K562 (cell line): ENCODE data around the gene FSCN2. TPM values are rescaled to one million over a fixed set of nuclear protein-coding genes. Genes with fewer than 3 reads are reported as not detected.

Source experiments
- CHD4 ChIP-seq: fragments of 200-600 bp; sonication (generic); IDR thresholded peaks from 3 replicates; pipeline ENCODE4 v1.6.1; 2012; ENCODE audit warnings: low read depth, mild to moderate bottlenecking, mixed read lengths, low read length, inconsistent platforms; ENCODE audit not compliant: insufficient read depth, insufficient replicate concordance, poor library complexity, severe bottlenecking
- FOS ChIP-seq: IDR thresholded peaks from 3 replicates; pipeline ENCODE4 v1.6.1; 2011; ENCODE audit not compliant: insufficient read length; ENCODE audit errors: extremely low read depth
- MCM2 ChIP-seq: fragments of 450-650 bp; IDR thresholded peaks from 2 replicates; pipeline ENCODE4 v1.6.1; 2017; ENCODE audit warnings: low read depth, mild to moderate bottlenecking
- NR2F6 ChIP-seq: fragments of 450-650 bp; formaldehyde crosslinking; IDR thresholded peaks from 2 replicates; pipeline ENCODE4 v1.4.0; 2020; ENCODE audit warnings: mild to moderate bottlenecking
- PYGO2 ChIP-seq: fragments of 450-650 bp; IDR thresholded peaks from 2 replicates; pipeline ENCODE4 v1.6.1; 2016; ENCODE audit warnings: mild to moderate bottlenecking, missing genetic modification characterization, moderate library complexity, missing compliant biosample characterization
- ZNF551 ChIP-seq: fragments of 250-450 bp; sonication (Bioruptor Pico); IDR thresholded peaks from 2 replicates; pipeline ENCODE4 v1.5.0; 2021; ENCODE audit warnings: mild to moderate bottlenecking, moderate library complexity
- polyA plus RNA-seq, 8 experiments: library from polyadenylated mRNA; depleted of rRNA in 4 of 8; stranded (reverse) in 5 of 8; unstranded in 3 of 8; fragments of >200 nt; fragmentation: Nextera tagmentation in 2 of 8; fragmentation: Illumina TruSeq in 1 of 8; extraction: Ambion mirVana in 2 of 8; extraction: Trizol in 1 of 8; gene quantifications; 2 replicates each; pipeline versions ENCODE4 v1.2.1 to v1.2.3, GENCODE V29; 2011 to 2014; ENCODE audit warnings: inconsistent platforms in 1 of 8, missing spikeins in 1 of 8
- total RNA-seq, 7 experiments: library from RNA; depleted of rRNA in 6 of 7; stranded (reverse); fragments of >200 nt in 6 of 7; fragmentation: Illumina TruSeq in 2 of 7; extraction: Trizol in 2 of 7; gene quantifications; 2 replicates each; pipeline versions ENCODE4 v1.2.1 to v1.2.3, GENCODE V29; 2011 to 2021; ENCODE audit warnings: low replicate concordance in 1 of 7
- TF ChIP-seq, protein P1 (sequence below): fragments of 150-350 bp; conservative IDR thresholded peaks from 2 replicates; pipeline ENCODE4 v1.6.1; 2014; ENCODE audit warnings: low read length
- TF ChIP-seq, protein P2 (sequence below): fragments of 450-650 bp; IDR thresholded peaks from 2 replicates; pipeline ENCODE4 v1.6.1; 2016; ENCODE audit warnings: antibody characterized with exemption

The FSCN2 gene
- total and polyA plus RNA-seq, 9 of the 15 experiments (the other 6 are each of a cell fraction or from before 2014, with no cell fraction given): 0.08 TPM; not detected in 8

DNA sequence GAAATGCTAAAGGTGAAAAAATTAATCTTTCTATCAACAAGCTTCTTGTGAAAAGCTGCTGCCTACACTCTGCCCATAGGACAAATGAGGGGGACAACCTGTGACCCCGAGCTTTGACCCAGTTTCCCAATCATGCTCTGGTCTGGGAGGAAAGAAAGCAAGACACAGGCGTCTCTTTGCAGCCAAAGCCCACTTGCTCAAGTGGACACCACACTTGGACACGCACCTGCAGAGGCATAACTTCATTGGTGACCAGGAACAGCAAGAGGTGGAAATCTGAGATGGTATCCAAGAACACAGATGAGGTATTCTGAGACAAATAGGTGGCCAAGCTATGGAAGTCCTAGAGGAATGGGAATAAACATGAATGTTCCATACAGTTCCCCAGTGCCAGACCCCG is 39.0 kb downstream of the FSCN2 start (continued):
- TF ChIP-seq, protein P1, sequence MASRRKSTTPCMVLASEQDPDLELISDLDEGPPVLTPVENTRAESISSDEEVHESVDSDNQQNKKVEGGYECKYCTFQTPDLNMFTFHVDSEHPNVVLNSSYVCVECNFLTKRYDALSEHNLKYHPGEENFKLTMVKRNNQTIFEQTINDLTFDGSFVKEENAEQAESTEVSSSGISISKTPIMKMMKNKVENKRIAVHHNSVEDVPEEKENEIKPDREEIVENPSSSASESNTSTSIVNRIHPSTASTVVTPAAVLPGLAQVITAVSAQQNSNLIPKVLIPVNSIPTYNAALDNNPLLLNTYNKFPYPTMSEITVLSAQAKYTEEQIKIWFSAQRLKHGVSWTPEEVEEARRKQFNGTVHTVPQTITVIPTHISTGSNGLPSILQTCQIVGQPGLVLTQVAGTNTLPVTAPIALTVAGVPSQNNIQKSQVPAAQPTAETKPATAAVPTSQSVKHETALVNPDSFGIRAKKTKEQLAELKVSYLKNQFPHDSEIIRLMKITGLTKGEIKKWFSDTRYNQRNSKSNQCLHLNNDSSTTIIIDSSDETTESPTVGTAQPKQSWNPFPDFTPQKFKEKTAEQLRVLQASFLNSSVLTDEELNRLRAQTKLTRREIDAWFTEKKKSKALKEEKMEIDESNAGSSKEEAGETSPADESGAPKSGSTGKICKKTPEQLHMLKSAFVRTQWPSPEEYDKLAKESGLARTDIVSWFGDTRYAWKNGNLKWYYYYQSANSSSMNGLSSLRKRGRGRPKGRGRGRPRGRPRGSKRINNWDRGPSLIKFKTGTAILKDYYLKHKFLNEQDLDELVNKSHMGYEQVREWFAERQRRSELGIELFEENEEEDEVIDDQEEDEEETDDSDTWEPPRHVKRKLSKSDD: no peak
- TF ChIP-seq MCM2 (no peak), FOS (no peak), NR2F6 (no peak), PYGO2 (tag) (no peak), ZNF551 (CRISPR knock-in tag) (no peak), CHD4 (no peak)
- TF ChIP-seq, protein P2, sequence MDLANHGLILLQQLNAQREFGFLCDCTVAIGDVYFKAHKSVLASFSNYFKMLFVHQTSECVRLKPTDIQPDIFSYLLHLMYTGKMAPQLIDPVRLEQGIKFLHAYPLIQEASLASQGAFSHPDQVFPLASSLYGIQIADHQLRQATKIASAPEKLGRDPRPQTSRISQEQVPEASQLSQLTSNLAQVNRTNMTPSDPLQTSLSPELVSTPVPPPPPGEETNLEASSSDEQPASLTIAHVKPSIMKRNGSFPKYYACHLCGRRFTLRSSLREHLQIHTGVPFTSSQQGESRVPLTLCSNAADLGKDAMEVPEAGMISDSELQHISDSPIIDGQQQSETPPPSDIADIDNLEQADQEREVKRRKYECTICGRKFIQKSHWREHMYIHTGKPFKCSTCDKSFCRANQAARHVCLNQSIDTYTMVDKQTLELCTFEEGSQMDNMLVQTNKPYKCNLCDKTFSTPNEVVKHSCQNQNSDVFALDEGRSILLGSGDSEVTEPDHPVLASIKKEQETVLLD: no peak
- TF ChIP-seq, all 486 proteins: peak for 0
